ENCODE data around the gene SPATA13.
"Not testable (repeated sequence)": the region's sequence is repeated elsewhere in the genome, so short reads cannot be mapped to it uniquely, and the experiment has no call there.

The SPATA13 gene

DNA sequence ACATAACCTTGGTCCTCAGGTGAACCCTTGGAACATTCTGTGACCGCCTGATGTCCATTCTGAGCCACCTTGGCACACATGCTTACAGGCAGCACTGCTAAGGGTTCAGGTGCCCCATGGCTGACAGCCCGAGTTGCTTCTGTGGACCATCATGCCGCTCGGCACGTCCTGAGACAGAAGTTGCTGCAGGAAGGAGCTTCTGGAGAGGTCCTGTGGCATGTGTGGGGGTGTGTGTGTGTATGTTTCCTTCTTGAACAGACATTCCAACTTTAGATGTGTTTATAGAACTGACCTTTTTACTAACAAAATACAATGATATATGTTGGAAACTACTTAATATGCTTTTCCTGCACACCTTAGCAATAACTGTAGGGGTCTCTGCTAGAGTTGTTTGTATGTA lies 144.1 kb downstream of the SPATA13 start:
- no peak for DNase-seq (ENCODE audit: low read depth)
- no peak for TF ChIP-seq CTCF (IDR thresholded peaks at IDR 0.05; ENCODE audit: control insufficient read depth, extremely low read depth, insufficient read depth)
- no peak overlapping the region for H3K4me3 ChIP-seq (ENCODE audit: low read depth, low read length)

DNA sequence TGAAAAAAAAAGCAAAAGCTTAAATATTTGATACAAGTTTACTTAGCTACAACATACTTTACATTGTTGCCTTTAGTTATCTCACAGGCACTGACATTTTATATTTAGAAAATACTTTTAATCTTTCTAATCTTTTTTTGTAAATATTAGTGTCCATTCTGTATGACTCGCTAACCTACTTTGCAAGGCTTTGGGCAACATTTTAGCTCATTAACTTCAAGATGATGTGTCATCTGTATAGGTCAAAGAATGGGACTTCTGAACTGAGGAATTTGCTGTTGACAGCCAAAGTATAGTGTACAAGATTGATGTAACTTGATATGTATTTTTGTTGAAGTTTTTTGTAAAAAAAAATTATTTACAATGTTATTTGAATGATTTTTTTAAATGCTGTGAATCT lies 146.1 kb downstream of the SPATA13 start:
- H3K4me3 ChIP-seq (ENCODE audit: low read depth, low read length): no peak overlapping the region
- TF ChIP-seq CTCF (IDR thresholded peaks at IDR 0.05; ENCODE audit: control insufficient read depth, extremely low read depth, insufficient read depth): no peak
- no peak for DNase-seq (ENCODE audit: low read depth)

DNA sequence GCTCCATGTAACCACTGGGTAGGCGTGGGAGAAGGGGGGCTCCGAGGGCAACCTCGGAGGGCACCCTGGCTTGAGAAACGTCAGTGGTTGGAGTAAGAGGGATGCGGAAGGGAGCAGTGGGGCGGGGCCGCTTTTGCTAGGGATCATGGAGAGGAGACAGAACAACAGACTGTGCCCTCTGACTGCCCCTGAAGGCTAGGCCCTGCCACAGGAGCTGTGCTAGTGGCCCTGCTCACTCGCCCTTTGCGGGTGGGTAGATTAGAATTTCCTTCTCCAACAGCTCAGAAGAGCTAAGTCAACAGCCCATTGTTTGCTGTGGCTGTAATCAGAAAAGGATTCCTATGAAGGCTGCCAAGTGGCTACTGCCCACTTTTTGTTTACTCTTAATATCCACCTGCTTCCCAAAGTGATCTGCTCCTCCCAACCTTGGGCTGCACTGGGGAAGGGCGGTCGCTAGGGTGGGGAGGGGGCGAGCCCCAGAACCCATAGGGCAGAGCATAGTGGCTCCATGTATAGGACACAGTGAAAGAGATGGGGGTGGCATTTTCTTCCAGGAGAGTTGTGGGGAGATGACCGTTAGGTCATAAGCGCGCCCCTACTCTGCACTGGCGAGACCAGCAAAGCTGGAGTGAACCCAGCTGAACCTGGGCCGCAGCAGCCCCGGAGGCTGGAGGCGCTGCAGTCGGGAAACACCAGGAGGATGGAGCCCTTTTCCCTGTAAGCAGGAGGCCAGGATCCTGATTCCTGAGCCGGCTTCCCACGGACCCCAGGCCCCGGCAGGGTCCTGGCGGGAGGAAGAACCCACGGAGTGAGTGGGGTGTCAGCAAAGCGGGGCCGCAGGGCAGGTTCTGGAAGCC lies 146.9 kb downstream of the SPATA13 start:
- no peak overlapping the region for H3K4me3 ChIP-seq (ENCODE audit: low read depth, low read length)
- no peak for TF ChIP-seq CTCF (IDR thresholded peaks at IDR 0.05; ENCODE audit: control insufficient read depth, extremely low read depth, insufficient read depth)
- peak; percentile 60 for DNase-seq (ENCODE audit: low read depth)

GRCh38 chr13:24308068-24308445 lies 147.5 kb downstream of the SPATA13 start:
- DNase-seq (ENCODE audit: low read depth): no peak
- no peak for TF ChIP-seq CTCF (IDR thresholded peaks at IDR 0.05; ENCODE audit: control insufficient read depth, extremely low read depth, insufficient read depth)
- no peak overlapping the region for H3K4me3 ChIP-seq (ENCODE audit: low read depth, low read length)

DNA sequence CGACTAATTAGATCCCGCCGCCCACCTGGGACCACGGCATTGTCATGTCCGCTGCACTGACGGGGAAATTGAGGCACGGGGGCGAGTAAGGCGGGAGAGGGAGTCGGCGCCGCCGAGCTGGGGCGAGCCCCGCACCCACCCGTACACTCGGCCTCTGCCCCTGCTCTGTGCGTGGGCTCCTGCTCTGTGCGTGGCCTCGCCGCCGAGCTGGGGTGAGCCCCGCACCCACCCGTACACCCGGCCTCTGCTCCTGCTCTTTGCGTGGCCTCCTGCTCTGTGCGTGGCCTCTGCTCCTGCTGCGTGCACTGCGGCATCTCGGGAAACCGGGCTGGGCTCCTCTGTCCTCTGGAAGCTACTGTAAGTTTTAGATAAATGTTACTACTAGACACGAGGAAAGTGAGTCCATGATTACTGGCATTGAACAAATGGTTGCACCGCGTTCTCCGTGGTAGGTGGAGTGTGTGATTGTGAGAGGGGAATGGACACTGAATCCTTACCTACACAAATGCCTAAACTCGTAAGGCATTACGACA lies 148.0 kb downstream of the SPATA13 start:
- TF ChIP-seq CTCF (IDR thresholded peaks at IDR 0.05; ENCODE audit: control insufficient read depth, extremely low read depth, insufficient read depth): no peak
- DNase-seq (ENCODE audit: low read depth): no peak
- H3K4me3 ChIP-seq (ENCODE audit: low read depth, low read length): no peak overlapping the region

- not testable (repeated sequence) for H3K4me3 ChIP-seq (ENCODE audit: low read depth, low read length); DNase-seq (ENCODE audit: low read depth)
Measured at GRCh38 chr13:24309300-24309699, 148.8 kb downstream of the SPATA13 start, which contains the start of gene C1QTNF9. C1QTNF9 (plus strand) TSS chr13:24309580; CDS start chr13:24316004, 6,424 bp downstream.

- H3K4me3 ChIP-seq (ENCODE audit: low read depth, low read length): no peak overlapping the region
- no peak for DNase-seq (ENCODE audit: low read depth)
- TF ChIP-seq CTCF (IDR thresholded peaks at IDR 0.05; ENCODE audit: control insufficient read depth, extremely low read depth, insufficient read depth): peak; percentile 34
Measured at GRCh38 chr13:24313439-24313838, 152.9 kb downstream of the SPATA13 start.

GRCh38 chr13:24317835-24318234 lies 157.3 kb downstream of the SPATA13 start:
- DNase-seq (ENCODE audit: low read depth); H3K4me3 ChIP-seq (ENCODE audit: low read depth, low read length): not testable (repeated sequence)

GRCh38 chr13:24318878-24319277 lies 158.4 kb downstream of the SPATA13 start:
- not testable (repeated sequence) for DNase-seq (ENCODE audit: low read depth)

DNA sequence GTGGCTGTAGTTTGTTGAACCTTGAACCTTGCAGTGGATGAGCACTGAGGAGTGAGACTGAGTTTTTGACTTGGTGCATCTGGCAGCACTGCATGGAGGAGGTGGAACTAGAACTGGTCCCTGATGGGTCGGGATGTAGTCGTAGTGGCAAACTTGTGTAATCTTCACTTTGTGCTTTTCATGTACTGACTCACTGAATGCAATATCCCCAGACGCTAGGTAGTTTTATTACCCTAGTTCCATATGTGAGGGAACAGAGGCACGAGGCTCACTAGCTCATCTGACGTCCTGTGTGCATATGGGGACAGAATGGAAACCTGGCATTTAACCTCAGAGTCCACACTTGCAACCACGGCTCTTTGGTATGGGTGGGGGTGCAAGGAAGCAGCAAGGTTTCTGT lies 159.1 kb downstream of the SPATA13 start:
- not testable (repeated sequence) for DNase-seq (ENCODE audit: low read depth); H3K4me3 ChIP-seq (ENCODE audit: low read depth, low read length)

More at GRCh38 chr13:24318878-24319277, 158.4 kb downstream of the SPATA13 start:
- not testable (repeated sequence) for H3K4me3 ChIP-seq (ENCODE audit: low read depth, low read length)

DNA sequence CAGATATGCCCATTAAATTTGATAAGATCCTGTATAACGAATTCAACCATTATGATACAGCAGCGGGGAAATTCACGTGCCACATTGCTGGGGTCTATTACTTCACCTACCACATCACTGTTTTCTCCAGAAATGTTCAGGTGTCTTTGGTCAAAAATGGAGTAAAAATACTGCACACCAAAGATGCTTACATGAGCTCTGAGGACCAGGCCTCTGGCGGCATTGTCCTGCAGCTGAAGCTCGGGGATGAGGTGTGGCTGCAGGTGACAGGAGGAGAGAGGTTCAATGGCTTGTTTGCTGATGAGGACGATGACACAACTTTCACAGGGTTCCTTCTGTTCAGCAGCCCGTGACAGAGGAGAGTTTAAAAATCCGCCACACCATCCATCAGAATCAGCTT lies 160.9 kb downstream of the SPATA13 start:
- DNase-seq (ENCODE audit: low read depth); H3K4me3 ChIP-seq (ENCODE audit: low read depth, low read length): not testable (repeated sequence)
